ENCODE results near the gene NAV2.

Gene NAV2

GRCh38 chr11:19803506-19803998 is 90.9 kb downstream of the NAV2 start:
- H3K9ac ChIP-seq (ENCODE audit: insufficient read length): no peak overlapping the region
- H3K27ac ChIP-seq: no peak overlapping the region
- H3K4me3 ChIP-seq: no peak overlapping the region
- H3K36me3 ChIP-seq (ENCODE audit: insufficient read depth, low read length): no peaks in the 10 kb centered on the region
- no peaks in the 10 kb centered on the region for H3K9me3 ChIP-seq (ENCODE audit: low read depth, low read length)
- TF ChIP-seq FOXP2 (optimal IDR thresholded peaks at IDR 0.05; ENCODE audit: control extremely low read depth, extremely low read length, insufficient read depth): no peak
- TF ChIP-seq EZH2 (IDR thresholded peaks at IDR 0.05): no peak
- no peak for DNase-seq (ENCODE audit: low read depth, low spot score)

GRCh38 chr11:19805376-19805775 is 92.7 kb downstream of the NAV2 start:
- Histone ChIP-seq H3K27ac (no peak overlapping the region), H3K4me3 (no peak overlapping the region), H3K9ac (ENCODE audit: insufficient read length) (no peak overlapping the region), H3K9me3 (ENCODE audit: low read depth, low read length) (no peaks in the 10 kb centered on the region), H3K36me3 (ENCODE audit: insufficient read depth, low read length) (no peaks in the 10 kb centered on the region)
- no peak for TF ChIP-seq POLR2AphosphoS5 (IDR thresholded peaks at IDR 0.05; ENCODE audit: borderline replicate concordance, low read depth, low read length)
- no peak for TF ChIP-seq EZH2 (IDR thresholded peaks at IDR 0.05)
- no peak for TF ChIP-seq FOXP2 (optimal IDR thresholded peaks at IDR 0.05; ENCODE audit: control extremely low read depth, extremely low read length, insufficient read depth)
- DNase-seq (ENCODE audit: low read depth, low spot score): no peak

GRCh38 chr11:19805827-19806226 is 93.2 kb downstream of the NAV2 start:
- H3K9me3 ChIP-seq (ENCODE audit: low read depth, low read length): no peaks in the 10 kb centered on the region
- DNase-seq (ENCODE audit: low read depth, low spot score): no peak
- H3K4me3 ChIP-seq: no peak overlapping the region
- H3K27ac ChIP-seq: no peak overlapping the region
- no peak overlapping the region for H3K9ac ChIP-seq (ENCODE audit: insufficient read length)
- no peaks in the 10 kb centered on the region for H3K36me3 ChIP-seq (ENCODE audit: insufficient read depth, low read length)
- TF ChIP-seq FOXP2 (optimal IDR thresholded peaks at IDR 0.05; ENCODE audit: control extremely low read depth, extremely low read length, insufficient read depth) (no peak), EZH2 (IDR thresholded peaks at IDR 0.05) (no peak), POLR2AphosphoS5 (IDR thresholded peaks at IDR 0.05; ENCODE audit: borderline replicate concordance, low read depth, low read length) (no peak)

- Histone ChIP-seq H3K27ac (no peak overlapping the region), H3K9ac (ENCODE audit: insufficient read length) (no peak overlapping the region), H3K36me3 (ENCODE audit: insufficient read depth, low read length) (no peaks in the 10 kb centered on the region), H3K9me3 (ENCODE audit: low read depth, low read length) (no peaks in the 10 kb centered on the region), H3K4me3 (no peak overlapping the region)
- DNase-seq (ENCODE audit: low read depth, low spot score): no peak
- TF ChIP-seq FOXP2 (optimal IDR thresholded peaks at IDR 0.05; ENCODE audit: control extremely low read depth, extremely low read length, insufficient read depth) (no peak), POLR2AphosphoS5 (IDR thresholded peaks at IDR 0.05; ENCODE audit: borderline replicate concordance, low read depth, low read length) (no peak), EZH2 (IDR thresholded peaks at IDR 0.05) (no peak)
Measured at GRCh38 chr11:19806251-19806650, 93.6 kb downstream of the NAV2 start.

GRCh38 chr11:19808076-19808911 is 95.7 kb downstream of the NAV2 start:
- Histone ChIP-seq H3K36me3 (ENCODE audit: insufficient read depth, low read length) (no peaks in the 10 kb centered on the region), H3K4me3 (no peak overlapping the region), H3K9me3 (ENCODE audit: low read depth, low read length) (no peaks in the 10 kb centered on the region), H3K9ac (ENCODE audit: insufficient read length) (no peak overlapping the region), H3K27ac (no peak overlapping the region)
- TF ChIP-seq POLR2AphosphoS5 (IDR thresholded peaks at IDR 0.05; ENCODE audit: borderline replicate concordance, low read depth, low read length) (no peak), EZH2 (IDR thresholded peaks at IDR 0.05) (no peak)
- DNase-seq (ENCODE audit: low read depth, low spot score): no peak

GRCh38 chr11:19810852-19811251 is 98.2 kb downstream of the NAV2 start:
- Histone ChIP-seq H3K9ac (ENCODE audit: insufficient read length) (no peak overlapping the region), H3K27ac (no peak overlapping the region), H3K9me3 (ENCODE audit: low read depth, low read length) (no peaks in the 10 kb centered on the region), H3K4me3 (no peak overlapping the region), H3K36me3 (ENCODE audit: insufficient read depth, low read length) (no peaks in the 10 kb centered on the region)
- TF ChIP-seq POLR2AphosphoS5 (IDR thresholded peaks at IDR 0.05; ENCODE audit: borderline replicate concordance, low read depth, low read length): no peak
- no peak for TF ChIP-seq EZH2 (IDR thresholded peaks at IDR 0.05)
- no peak for TF ChIP-seq FOXP2 (optimal IDR thresholded peaks at IDR 0.05; ENCODE audit: control extremely low read depth, extremely low read length, insufficient read depth)
- no peak for DNase-seq (ENCODE audit: low read depth, low spot score)

- TF ChIP-seq EZH2 (IDR thresholded peaks at IDR 0.05) (no peak), POLR2AphosphoS5 (IDR thresholded peaks at IDR 0.05; ENCODE audit: borderline replicate concordance, low read depth, low read length) (no peak), FOXP2 (optimal IDR thresholded peaks at IDR 0.05; ENCODE audit: control extremely low read depth, extremely low read length, insufficient read depth) (no peak)
- H3K4me3 ChIP-seq: no peak overlapping the region
- no peaks in the 10 kb centered on the region for H3K36me3 ChIP-seq (ENCODE audit: insufficient read depth, low read length)
- no peak overlapping the region for H3K27ac ChIP-seq
- no peak overlapping the region for H3K9ac ChIP-seq (ENCODE audit: insufficient read length)
- DNase-seq (ENCODE audit: low read depth, low spot score): no peak
- H3K9me3 ChIP-seq (ENCODE audit: low read depth, low read length): no peaks in the 10 kb centered on the region
Measured at GRCh38 chr11:19811380-19811779, 98.7 kb downstream of the NAV2 start.

- no peaks in the 10 kb centered on the region for H3K36me3 ChIP-seq (ENCODE audit: insufficient read depth, low read length)
- H3K4me3 ChIP-seq: no peak overlapping the region
- no peak overlapping the region for H3K9ac ChIP-seq (ENCODE audit: insufficient read length)
- H3K27ac ChIP-seq: no peak overlapping the region
- TF ChIP-seq FOXP2 (optimal IDR thresholded peaks at IDR 0.05; ENCODE audit: control extremely low read depth, extremely low read length, insufficient read depth): no peak
- no peak for TF ChIP-seq POLR2AphosphoS5 (IDR thresholded peaks at IDR 0.05; ENCODE audit: borderline replicate concordance, low read depth, low read length)
- TF ChIP-seq EZH2 (IDR thresholded peaks at IDR 0.05): no peak
- DNase-seq (ENCODE audit: low read depth, low spot score): no peak
- H3K9me3 ChIP-seq (ENCODE audit: low read depth, low read length): no peaks in the 10 kb centered on the region
Measured at GRCh38 chr11:19812096-19812495, 99.5 kb downstream of the NAV2 start.

- DNase-seq (ENCODE audit: low read depth, low spot score): no peak
- Histone ChIP-seq H3K36me3 (ENCODE audit: insufficient read depth, low read length) (no peaks in the 10 kb centered on the region), H3K4me3 (no peak overlapping the region), H3K9ac (ENCODE audit: insufficient read length) (no peak overlapping the region), H3K27ac (no peak overlapping the region), H3K9me3 (ENCODE audit: low read depth, low read length) (no peaks in the 10 kb centered on the region)
- no peak for TF ChIP-seq POLR2AphosphoS5 (IDR thresholded peaks at IDR 0.05; ENCODE audit: borderline replicate concordance, low read depth, low read length)
- no peak for TF ChIP-seq FOXP2 (optimal IDR thresholded peaks at IDR 0.05; ENCODE audit: control extremely low read depth, extremely low read length, insufficient read depth)
- TF ChIP-seq EZH2 (IDR thresholded peaks at IDR 0.05): no peak
Measured at GRCh38 chr11:19812710-19813109, 100.1 kb downstream of the NAV2 start.

Measured in SK-N-MC (cell line).